Caco-2 (cell line): ENCODE data around the gene ABLIM2. TPM values are rescaled to one million over a fixed set of nuclear protein-coding genes. Genes with fewer than 3 reads are reported as not detected.

Source experiments
- BruUV-seq: library from RNA; stranded (reverse); fragments of 400-500 nt; replicated peaks from 2 replicates; lab custom pipeline; 2021; lab: Mats Ljungman, UMichigan
- CTCF ChIA-PET: fragments of 300-600 bp; sonication (Branson Sonifier 250); formaldehyde crosslinking; loops from one replicate; lab custom pipeline; 2022; ENCODE audit warnings: antibody characterized with exemption; lab: Charles Lee
- POLR2A ChIA-PET: fragments of 300-600 bp; sonication (Branson Sonifier 250); formaldehyde crosslinking; loops from one replicate; lab custom pipeline; 2022; ENCODE audit warnings: antibody characterized with exemption; lab: Charles Lee
- DNase-seq, 2 experiments: peaks; one replicate each; pipeline versions ENCODE4 v3.0.0 to v3.0.0-alpha.2; 2020 to 2022
- H3K27me3 ChIP-seq: replicated peaks from 2 replicates; pipeline ENCODE4 v1.6.0; 2011; ENCODE audit warnings: low read length; ENCODE audit not compliant: control insufficient read depth, insufficient read depth
- H3K36me3 ChIP-seq: 2 replicates; pipeline ENCODE4 v1.5.1; 2011; ENCODE audit warnings: low read length; ENCODE audit not compliant: control insufficient read depth, insufficient read depth
- H3K4me1 ChIP-seq: fragments of 250-450 bp; sonication (Bioruptor Pico); 2 replicates; pipeline ENCODE4 v1.5.1; 2020; ENCODE audit warnings: mild to moderate bottlenecking
- H3K4me3 ChIP-seq: 2 replicates; pipeline ENCODE4 v1.5.1; 2011; ENCODE audit warnings: low read depth, mild to moderate bottlenecking, control low read depth, low read length
- H3K9me3 ChIP-seq: fragments of 250-450 bp; sonication (Bioruptor Pico); 2 replicates; pipeline ENCODE4 v1.5.1; 2020; ENCODE audit warnings: mild to moderate bottlenecking, moderate library complexity
- H3K27ac Mint-ChIP-seq: one replicate; pipeline ENCODE4 v1.8.0; 2022; ENCODE audit warnings: mixed read lengths; ENCODE audit not compliant: unreplicated experiment
- H3K27me3 Mint-ChIP-seq: one replicate; pipeline ENCODE4 v1.8.0; 2022; ENCODE audit warnings: mixed read lengths; ENCODE audit not compliant: insufficient read depth, unreplicated experiment
- H3K36me3 Mint-ChIP-seq: one replicate; pipeline ENCODE4 v1.8.0; 2022; ENCODE audit warnings: mild to moderate bottlenecking, mixed read lengths; ENCODE audit not compliant: insufficient read depth, unreplicated experiment
- H3K4me1 Mint-ChIP-seq: one replicate; pipeline ENCODE4 v1.8.0; 2022; ENCODE audit warnings: low read depth, mixed read lengths; ENCODE audit not compliant: unreplicated experiment
- H3K4me3 Mint-ChIP-seq: one replicate; pipeline ENCODE4 v1.8.0; 2022; ENCODE audit warnings: mild to moderate bottlenecking, moderate library complexity, mixed read lengths; ENCODE audit not compliant: unreplicated experiment
- H3K9me3 Mint-ChIP-seq: one replicate; pipeline ENCODE4 v1.8.0; 2022; ENCODE audit warnings: mixed read lengths; ENCODE audit not compliant: unreplicated experiment
- CTCF ChIP-seq, 2 experiments: fragments of 200-600 bp in 1 of 2; IDR thresholded peaks; 1 replicate in 1 of 2; 2 replicates in 1 of 2; pipeline versions ENCODE4 v1.5.1 to v1.8.0; 2011 to 2022; ENCODE audit warnings: antibody characterized with exemption in 1 of 2, control low read depth in 1 of 2, inconsistent platforms in 1 of 2, low read depth in 1 of 2, low read length in 1 of 2, mild to moderate bottlenecking in 1 of 2, moderate library complexity in 1 of 2; ENCODE audit not compliant: insufficient read depth in 1 of 2, severe bottlenecking in 1 of 2, unreplicated experiment in 1 of 2
- intact Hi-C: fragments of 100-400 bp; cut with micrococcal nuclease; formaldehyde crosslinking; loops from one replicate; pipeline ENCODE4 v1.10.0; 2022; ENCODE audit not compliant: unreplicated experiment
- total RNA-seq: library from RNA; stranded (reverse); gene quantifications from 2 replicates; pipeline ENCODE4 v1.2.3, GENCODE V29; 2022

The ABLIM2 gene
- total RNA-seq, 1 experiment from 2014 or later = 0.23 TPM

GRCh38 chr4:8015512-8015911 is 143.1 kb downstream of the ABLIM2 start:
- no peaks in the 10 kb centered on the region for H3K36me3 ChIP-seq
- H3K9me3 Mint-ChIP-seq = no peaks in the 10 kb centered on the region
- H3K27me3 Mint-ChIP-seq = peaks cover 2% of the 10 kb centered on the region
- ChIA-PET CTCF (no interaction called here), POLR2A (no interaction called here)
- H3K27me3 ChIP-seq = no peaks in the 10 kb centered on the region
- peak; percentile 44 to 49 for TF ChIP-seq CTCF (IDR thresholded peaks at IDR 0.05; ENCODE audit: insufficient read depth in 1 of 2, low read depth in 1 of 2, low read length in 1 of 2, severe bottlenecking in 1 of 2, unreplicated experiment in 1 of 2)
- H3K4me1 Mint-ChIP-seq = no peaks in the 10 kb centered on the region
- no peaks in the 10 kb centered on the region for H3K36me3 Mint-ChIP-seq
- no peak overlapping the region for H3K4me3 ChIP-seq
- H3K4me1 ChIP-seq = no peaks in the 10 kb centered on the region
- DNase-seq = no peak
- intact Hi-C loops = no loop called here
- no TSS peak for BruUV-seq
- no peak overlapping the region for H3K27ac Mint-ChIP-seq
- no peaks in the 10 kb centered on the region for H3K9me3 ChIP-seq
- no peak overlapping the region for H3K4me3 Mint-ChIP-seq

GRCh38 chr4:8013976-8014726 is 144.5 kb downstream of the ABLIM2 start:
- CTCF ChIA-PET = no interaction called here

GRCh38 chr4:8012517-8012916 is 146.1 kb downstream of the ABLIM2 start:
- no peaks in the 10 kb centered on the region for H3K27me3 ChIP-seq
- no peak for DNase-seq
- no peaks in the 10 kb centered on the region for H3K9me3 Mint-ChIP-seq
- ChIA-PET POLR2A (no interaction called here), CTCF (no interaction called here)
- H3K4me3 Mint-ChIP-seq = no peak overlapping the region
- H3K4me3 ChIP-seq = no peak overlapping the region
- no peaks in the 10 kb centered on the region for H3K36me3 Mint-ChIP-seq
- no peaks in the 10 kb centered on the region for H3K4me1 ChIP-seq
- no peaks in the 10 kb centered on the region for H3K9me3 ChIP-seq
- intact Hi-C loops = no loop called here
- no peaks in the 10 kb centered on the region for H3K27me3 Mint-ChIP-seq
- no peak for TF ChIP-seq CTCF (IDR thresholded peaks at IDR 0.05; ENCODE audit: insufficient read depth in 1 of 2, low read depth in 1 of 2, low read length in 1 of 2, severe bottlenecking in 1 of 2, unreplicated experiment in 1 of 2)
- H3K27ac Mint-ChIP-seq = no peak overlapping the region
- H3K36me3 ChIP-seq = no peaks in the 10 kb centered on the region
- BruUV-seq = no TSS peak
- H3K4me1 Mint-ChIP-seq = no peaks in the 10 kb centered on the region

More at GRCh38 chr4:8013976-8014726, 144.5 kb downstream of the ABLIM2 start:
- DNase-seq = no peak
- Mint-ChIP-seq H3K27ac (no peak overlapping the region), H3K9me3 (no peaks in the 10 kb centered on the region), H3K27me3 (peaks cover 2% of the 10 kb centered on the region), H3K4me3 (no peak overlapping the region), H3K36me3 (no peaks in the 10 kb centered on the region), H3K4me1 (no peaks in the 10 kb centered on the region)
- no peaks in the 10 kb centered on the region for H3K9me3 ChIP-seq
- intact Hi-C loops = no loop called here
- BruUV-seq = no TSS peak
- H3K36me3 ChIP-seq = no peaks in the 10 kb centered on the region
- H3K27me3 ChIP-seq = no peaks in the 10 kb centered on the region
- POLR2A ChIA-PET = no interaction called here
- H3K4me3 ChIP-seq = no peak overlapping the region
- no peaks in the 10 kb centered on the region for H3K4me1 ChIP-seq
- TF ChIP-seq CTCF (IDR thresholded peaks at IDR 0.05; ENCODE audit: insufficient read depth in 1 of 2, low read depth in 1 of 2, low read length in 1 of 2, severe bottlenecking in 1 of 2, unreplicated experiment in 1 of 2) = no peak
